K562 (cell line): ENCODE results near the gene USP48. TPM values are rescaled to one million over a fixed set of nuclear protein-coding genes. Genes with fewer than 3 reads are reported as not detected.

ENCODE experiments used
- ATAC-seq: fragments of 200-7000 bp; cut with Tn5 transposase; 3 replicates; pipeline ENCODE4 v1.9.1; 2020; ENCODE audit warnings: moderate library complexity
- BruUV-seq: library from RNA; stranded (reverse); fragments of 400-500 nt; replicated peaks from 2 replicates; lab custom pipeline; 2021; lab: Mats Ljungman, UMichigan
- CTCF ChIA-PET: fragments of 300-600 bp; formaldehyde crosslinking; extraction: SDS; loops from one replicate; lab custom pipeline; 2021; ENCODE audit warnings: low intra/inter-chr PET ratio; lab: Yijun Ruan, JAX
- POLR2A ChIA-PET: fragments of 300-600, 350-650 bp; sonication (Branson Sonifier 250); formaldehyde crosslinking; extraction: SDS; loops from one replicate; lab custom pipeline; 2021; ENCODE audit warnings: antibody characterized with exemption, inconsistent platforms; lab: Yijun Ruan, JAX
- DNase-seq, 4 experiments: peaks; one replicate each; pipeline versions ENCODE4 v3.0.0 to v3.0.0-alpha.2; 2011 to 2018; ENCODE audit warnings: low spot score in 3 of 4, mixed read lengths in 3 of 4; ENCODE audit errors: extremely low read depth in 1 of 4
- FAIRE-seq: peaks from 2 replicates; lab custom pipeline; 2011; peaks lifted over from hg19 to GRCh38; lab: Jason Lieb, UNC
- H2AFZ ChIP-seq: 2 replicates; pipeline ENCODE4 v1.6.0; 2011; ENCODE audit warnings: low read depth, low read length, control low read depth, inconsistent platforms
- H3K27ac ChIP-seq: fragments of 200-600 bp; 3 replicates; pipeline ENCODE4 v1.8.0; 2011; ENCODE audit warnings: low read depth, mild to moderate bottlenecking, control low read depth, inconsistent platforms, low read length, moderate library complexity, mixed read lengths; ENCODE audit errors: extremely low read depth
- H3K27me3 ChIP-seq, 2 experiments: fragments of 300-600 bp in 1 of 2; 2 replicates in 1 of 2; 3 replicates in 1 of 2; pipeline versions ENCODE4 v1.6.0 to v1.8.0; 2011; ENCODE audit warnings: inconsistent platforms in 2 of 2, low read length in 2 of 2, mild to moderate bottlenecking in 1 of 2, mixed read lengths in 1 of 2, moderate library complexity in 1 of 2; ENCODE audit not compliant: control insufficient read depth in 2 of 2, insufficient read depth in 2 of 2
- H3K36me3 ChIP-seq: fragments of 300-600 bp; 3 replicates; pipeline ENCODE4 v1.8.0; 2011; ENCODE audit warnings: mild to moderate bottlenecking, low read length, inconsistent platforms; ENCODE audit not compliant: control insufficient read depth, insufficient read depth
- H3K4me1 ChIP-seq, 2 experiments: fragments of 200-600 bp in 1 of 2; replicated peaks in 1 of 2; 2 replicates in 1 of 2; 3 replicates in 1 of 2; pipeline versions ENCODE4 v1.5.1 to v1.8.0; 2011; ENCODE audit warnings: inconsistent platforms in 2 of 2, low read length in 2 of 2, mild to moderate bottlenecking in 1 of 2, mixed read lengths in 1 of 2, moderate library complexity in 1 of 2; ENCODE audit not compliant: control insufficient read depth in 2 of 2, insufficient read depth in 2 of 2
- H3K4me2 ChIP-seq: 2 replicates; pipeline ENCODE4 v1.6.1; 2011; ENCODE audit warnings: low read length, control low read depth, inconsistent platforms, mixed read lengths; ENCODE audit not compliant: insufficient read depth
- H3K4me3 ChIP-seq: fragments of 200-600 bp; sonication (generic), shearing (Covaris generic); 2 replicates; pipeline ENCODE4 v1.5.1; 2016; ENCODE audit warnings: control low read depth, inconsistent platforms
- H3K79me2 ChIP-seq: fragments of 200-600 bp; 3 replicates; pipeline ENCODE4 v1.8.0; 2011; ENCODE audit warnings: low read length, inconsistent platforms; ENCODE audit not compliant: control insufficient read depth, insufficient read depth
- H3K9ac ChIP-seq, 2 experiments: 2 replicates each; pipeline versions ENCODE4 v1.6.0 to v1.6.1; 2011; ENCODE audit warnings: low read depth in 2 of 2, low read length in 2 of 2, control low read depth in 1 of 2, inconsistent platforms in 1 of 2, mild to moderate bottlenecking in 1 of 2, mixed read lengths in 1 of 2; ENCODE audit not compliant: insufficient read depth in 1 of 2
- H3K9me1 ChIP-seq: one replicate; pipeline ENCODE4 v1.6.0; 2011; ENCODE audit warnings: inconsistent platforms, mild to moderate bottlenecking, low read length, moderate library complexity; ENCODE audit not compliant: control insufficient read depth, insufficient read depth
- H3K9me3 ChIP-seq: replicated peaks from 2 replicates; pipeline ENCODE4 v1.5.1; 2011; ENCODE audit warnings: low read depth, low read length, inconsistent platforms; ENCODE audit not compliant: control insufficient read depth, insufficient read depth
- H4K20me1 ChIP-seq: replicated peaks from 2 replicates; pipeline ENCODE4 v1.6.1; 2011; ENCODE audit warnings: low read length, inconsistent platforms, mixed read lengths; ENCODE audit not compliant: control insufficient read depth, insufficient read depth
- EGR1 ChIP-seq: fragments of 450-650 bp; conservative IDR thresholded peaks from 2 replicates; pipeline ENCODE4 v1.6.1; 2017; ENCODE audit warnings: mild to moderate bottlenecking
- HMGN3 ChIP-seq: IDR thresholded peaks from 2 replicates; pipeline ENCODE4 v1.6.1; 2011; ENCODE audit warnings: borderline replicate concordance, low read depth, mild to moderate bottlenecking, mixed read lengths, low read length; ENCODE audit not compliant: insufficient read length; ENCODE audit errors: extremely low read depth
- WGBS: fragments of 100-300 bp; shearing (Covaris generic); methylation state at CpG from one replicate; pipeline ENCODE4 v1.1.6; 2016; ENCODE audit warnings: low coverage, mixed read lengths; ENCODE audit not compliant: insufficient coverage; ENCODE audit errors: missing lambda C conversion rate; 5-methylcytosine and 5-hydroxymethylcytosine counted together
- in situ Hi-C: fragments of 300-500 bp; cut with MboI; formaldehyde crosslinking; loops from 4 replicates; pipeline ENCODE4 v1.15.0; 2018; ENCODE audit warnings: inconsistent platforms, mixed read lengths
- intact Hi-C: fragments of 100-400 bp; cut with micrococcal nuclease; formaldehyde crosslinking; loops from 2 replicates; pipeline ENCODE4 v1.14.2; 2022
- polyA plus RNA-seq, 8 experiments: library from polyadenylated mRNA; depleted of rRNA in 4 of 8; stranded (reverse) in 5 of 8; unstranded in 3 of 8; fragments of >200 nt; fragmentation: Nextera tagmentation in 2 of 8; fragmentation: Illumina TruSeq in 1 of 8; extraction: Ambion mirVana in 2 of 8; extraction: Trizol in 1 of 8; gene quantifications; 2 replicates each; pipeline versions ENCODE4 v1.2.1 to v1.2.3, GENCODE V29; 2011 to 2014; ENCODE audit warnings: inconsistent platforms in 1 of 8, missing spikeins in 1 of 8
- total RNA-seq, 7 experiments: library from RNA; depleted of rRNA in 6 of 7; stranded (reverse); fragments of >200 nt in 6 of 7; fragmentation: Illumina TruSeq in 2 of 7; extraction: Trizol in 2 of 7; gene quantifications; 2 replicates each; pipeline versions ENCODE4 v1.2.1 to v1.2.3, GENCODE V29; 2011 to 2021; ENCODE audit warnings: low replicate concordance in 1 of 7
- TF ChIP-seq, protein P1 (sequence below): sonication (generic); formaldehyde crosslinking; IDR thresholded peaks from 2 replicates; pipeline ENCODE4 v1.9.0; 2022; ENCODE audit warnings: mild to moderate bottlenecking, missing genetic modification reagents
- TF ChIP-seq, protein P2 (sequence below): sonication (generic); formaldehyde crosslinking; IDR thresholded peaks from 2 replicates; pipeline ENCODE4 v1.8.1; 2023; ENCODE audit warnings: missing genetic modification reagents, mild to moderate bottlenecking, borderline replicate concordance

The USP48 gene
- total and polyA plus RNA-seq, 9 of the 15 experiments (the other 6 are each of a cell fraction or from before 2014, with no cell fraction given): 23.3 to 123 (median 106) TPM

DNA sequence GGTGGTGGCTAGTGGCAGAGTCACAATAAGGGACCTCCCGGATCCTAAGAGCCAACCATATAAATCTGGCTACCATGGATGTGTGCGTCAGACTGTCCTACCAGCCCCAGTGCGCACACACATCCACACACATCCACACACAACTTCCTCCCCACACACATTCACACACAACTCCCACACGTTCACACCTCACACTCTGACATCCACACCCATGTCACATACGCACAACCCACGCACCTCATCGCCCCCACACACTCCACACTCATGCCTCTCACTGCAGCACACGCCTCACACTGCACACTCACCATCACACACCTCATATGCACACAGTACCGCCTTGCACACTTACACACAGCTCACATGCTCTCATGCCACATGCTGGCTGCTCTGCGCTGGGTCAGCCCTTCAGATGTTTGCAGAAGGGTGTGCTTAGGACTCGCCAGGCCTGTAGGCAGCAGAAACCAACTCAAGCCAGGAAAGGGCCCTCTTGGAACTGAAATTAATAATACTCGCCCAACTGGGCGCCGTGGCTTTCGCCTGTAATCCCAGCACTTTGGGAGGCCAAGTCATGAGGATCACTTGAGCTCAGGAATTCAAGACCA is 32.1 kb upstream of the USP48 start:
- FAIRE-seq: no peak
- Histone ChIP-seq H3K4me2 (no peak overlapping the region), H3K4me1 (peaks cover 5 to 18% of the 10 kb centered on the region in 2 experiments), H3K79me2 (no peaks in the 10 kb centered on the region), H3K27me3 (no peaks in the 10 kb centered on the region), H3K9ac (peak overlapping the region in 1 of 2 experiments; percentile 38; a peak in 2 of 4 replicates), H3K4me3 (no peak overlapping the region), H3K9me1 (no peaks in the 10 kb centered on the region), H2AFZ (no peak overlapping the region), H4K20me1 (no peaks in the 10 kb centered on the region), H3K9me3 (no peaks in the 10 kb centered on the region), H3K27ac (no peak overlapping the region; the same call in 2 of the 3 replicates), H3K36me3 (no peaks in the 10 kb centered on the region)
- in situ Hi-C loops (no loop called here), intact Hi-C loops (no loop called here)
- no peak for DNase-seq
- no TSS peak for BruUV-seq
- ChIA-PET CTCF (no interaction called here), POLR2A (no interaction called here)
- no peak for ATAC-seq
- WGBS: 86% methylated on average over 15 of the region's 15 CpGs
- TF ChIP-seq, protein P1, sequence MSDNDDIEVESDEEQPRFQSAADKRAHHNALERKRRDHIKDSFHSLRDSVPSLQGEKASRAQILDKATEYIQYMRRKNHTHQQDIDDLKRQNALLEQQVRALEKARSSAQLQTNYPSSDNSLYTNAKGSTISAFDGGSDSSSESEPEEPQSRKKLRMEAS (CRISPR knock-in tag): peak; percentile 14; the same call in 1 of the 2 replicates
- TF ChIP-seq HMGN3 (no peak), EGR1 (peak; percentile 53)
- TF ChIP-seq, protein P2, sequence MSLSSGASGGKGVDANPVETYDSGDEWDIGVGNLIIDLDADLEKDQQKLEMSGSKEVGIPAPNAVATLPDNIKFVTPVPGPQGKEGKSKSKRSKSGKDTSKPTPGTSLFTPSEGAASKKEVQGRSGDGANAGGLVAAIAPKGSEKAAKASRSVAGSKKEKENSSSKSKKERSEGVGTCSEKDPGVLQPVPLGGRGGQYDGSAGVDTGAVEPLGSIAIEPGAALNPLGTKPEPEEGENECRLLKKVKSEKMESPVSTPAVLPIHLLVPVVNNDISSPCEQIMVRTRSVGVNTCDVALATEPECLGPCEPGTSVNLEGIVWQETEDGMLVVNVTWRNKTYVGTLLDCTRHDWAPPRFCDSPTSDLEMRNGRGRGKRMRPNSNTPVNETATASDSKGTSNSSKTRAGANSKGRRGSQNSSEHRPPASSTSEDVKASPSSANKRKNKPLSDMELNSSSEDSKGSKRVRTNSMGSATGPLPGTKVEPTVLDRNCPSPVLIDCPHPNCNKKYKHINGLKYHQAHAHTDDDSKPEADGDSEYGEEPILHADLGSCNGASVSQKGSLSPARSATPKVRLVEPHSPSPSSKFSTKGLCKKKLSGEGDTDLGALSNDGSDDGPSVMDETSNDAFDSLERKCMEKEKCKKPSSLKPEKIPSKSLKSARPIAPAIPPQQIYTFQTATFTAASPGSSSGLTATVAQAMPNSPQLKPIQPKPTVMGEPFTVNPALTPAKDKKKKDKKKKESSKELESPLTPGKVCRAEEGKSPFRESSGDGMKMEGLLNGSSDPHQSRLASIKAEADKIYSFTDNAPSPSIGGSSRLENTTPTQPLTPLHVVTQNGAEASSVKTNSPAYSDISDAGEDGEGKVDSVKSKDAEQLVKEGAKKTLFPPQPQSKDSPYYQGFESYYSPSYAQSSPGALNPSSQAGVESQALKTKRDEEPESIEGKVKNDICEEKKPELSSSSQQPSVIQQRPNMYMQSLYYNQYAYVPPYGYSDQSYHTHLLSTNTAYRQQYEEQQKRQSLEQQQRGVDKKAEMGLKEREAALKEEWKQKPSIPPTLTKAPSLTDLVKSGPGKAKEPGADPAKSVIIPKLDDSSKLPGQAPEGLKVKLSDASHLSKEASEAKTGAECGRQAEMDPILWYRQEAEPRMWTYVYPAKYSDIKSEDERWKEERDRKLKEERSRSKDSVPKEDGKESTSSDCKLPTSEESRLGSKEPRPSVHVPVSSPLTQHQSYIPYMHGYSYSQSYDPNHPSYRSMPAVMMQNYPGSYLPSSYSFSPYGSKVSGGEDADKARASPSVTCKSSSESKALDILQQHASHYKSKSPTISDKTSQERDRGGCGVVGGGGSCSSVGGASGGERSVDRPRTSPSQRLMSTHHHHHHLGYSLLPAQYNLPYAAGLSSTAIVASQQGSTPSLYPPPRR (CRISPR knock-in tag): 0 out of 2 replicates have a peak, but pooled peaks have one; percentile 42
